ENCODE measurements around the gene CTSD.

The CTSD gene

GRCh38 chr11:1756791-1757771 lies 6.6 kb downstream of the CTSD start:
- DNase-seq (ENCODE audit: low read depth, low spot score), result no peak

GRCh38 chr11:1755692-1756561 lies 7.8 kb downstream of the CTSD start:
- DNase-seq (ENCODE audit: low read depth, low spot score), result no peak

- no peak for DNase-seq (ENCODE audit: low read depth, low spot score)
Measured at GRCh38 chr11:1755344-1755691, 8.4 kb downstream of the CTSD start.

GRCh38 chr11:1754376-1755150 lies 9.2 kb downstream of the CTSD start:
- DNase-seq (ENCODE audit: low read depth, low spot score), result no peak

DNA sequence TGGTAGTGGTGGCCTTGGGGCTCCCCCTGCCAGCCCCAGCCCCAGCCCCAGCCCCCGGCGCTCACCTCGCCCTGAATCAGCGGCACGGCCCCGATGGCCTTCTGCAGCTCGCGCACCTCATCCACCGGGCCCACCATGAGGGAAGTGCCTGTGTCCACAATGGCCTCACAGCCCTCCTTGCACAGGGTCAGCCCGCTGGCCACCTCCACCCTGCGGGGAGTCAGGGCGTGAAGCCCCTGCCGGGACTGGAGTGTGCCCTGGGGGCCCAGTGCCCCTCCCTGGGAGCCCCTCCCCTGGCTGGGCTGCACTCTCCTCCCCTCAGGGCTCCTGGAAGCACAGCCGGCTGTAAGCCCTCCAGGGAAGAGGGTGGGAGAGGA lies 9.8 kb downstream of the CTSD start:
- no peak for DNase-seq (ENCODE audit: low read depth, low spot score)

DNA sequence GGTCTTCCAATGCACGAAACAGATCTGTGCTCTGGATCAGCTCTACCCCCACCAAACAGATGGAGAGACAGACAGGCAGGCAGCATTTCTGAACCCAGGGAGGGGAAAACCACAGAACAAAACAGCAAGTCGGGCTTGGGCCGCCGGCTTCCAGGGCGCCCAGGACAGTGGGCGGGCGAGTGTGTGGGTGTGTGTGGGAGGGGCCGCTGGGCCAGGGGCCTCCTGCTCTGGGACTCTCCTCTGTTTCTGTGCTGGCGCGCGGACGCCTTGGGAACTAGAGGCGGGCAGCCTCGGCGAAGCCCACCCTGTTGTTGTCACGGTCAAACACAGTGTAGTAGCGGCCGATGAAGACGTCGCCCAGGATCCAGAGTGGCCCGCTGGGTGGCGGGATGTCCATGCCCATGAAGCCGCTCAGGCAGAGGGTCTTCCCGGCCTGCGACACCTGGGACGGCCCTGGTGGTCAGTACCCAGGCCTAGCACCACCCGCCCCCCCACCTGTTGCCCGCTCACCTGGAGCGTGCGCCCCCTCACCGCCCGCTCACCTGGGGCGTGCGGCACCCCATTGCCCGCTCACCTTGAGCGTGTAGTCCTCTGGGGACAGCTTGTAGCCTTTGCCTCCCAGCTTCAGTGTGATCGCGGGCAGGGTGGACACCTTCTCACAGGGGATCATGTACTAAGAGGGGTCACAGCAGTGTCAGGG lies 10.3 kb downstream of the CTSD start:
- DNase-seq (ENCODE audit: low read depth, low spot score), result no peak

GRCh38 chr11:1752907-1753228 lies 10.9 kb downstream of the CTSD start:
- DNase-seq (ENCODE audit: low read depth, low spot score), result no peak

DNA sequence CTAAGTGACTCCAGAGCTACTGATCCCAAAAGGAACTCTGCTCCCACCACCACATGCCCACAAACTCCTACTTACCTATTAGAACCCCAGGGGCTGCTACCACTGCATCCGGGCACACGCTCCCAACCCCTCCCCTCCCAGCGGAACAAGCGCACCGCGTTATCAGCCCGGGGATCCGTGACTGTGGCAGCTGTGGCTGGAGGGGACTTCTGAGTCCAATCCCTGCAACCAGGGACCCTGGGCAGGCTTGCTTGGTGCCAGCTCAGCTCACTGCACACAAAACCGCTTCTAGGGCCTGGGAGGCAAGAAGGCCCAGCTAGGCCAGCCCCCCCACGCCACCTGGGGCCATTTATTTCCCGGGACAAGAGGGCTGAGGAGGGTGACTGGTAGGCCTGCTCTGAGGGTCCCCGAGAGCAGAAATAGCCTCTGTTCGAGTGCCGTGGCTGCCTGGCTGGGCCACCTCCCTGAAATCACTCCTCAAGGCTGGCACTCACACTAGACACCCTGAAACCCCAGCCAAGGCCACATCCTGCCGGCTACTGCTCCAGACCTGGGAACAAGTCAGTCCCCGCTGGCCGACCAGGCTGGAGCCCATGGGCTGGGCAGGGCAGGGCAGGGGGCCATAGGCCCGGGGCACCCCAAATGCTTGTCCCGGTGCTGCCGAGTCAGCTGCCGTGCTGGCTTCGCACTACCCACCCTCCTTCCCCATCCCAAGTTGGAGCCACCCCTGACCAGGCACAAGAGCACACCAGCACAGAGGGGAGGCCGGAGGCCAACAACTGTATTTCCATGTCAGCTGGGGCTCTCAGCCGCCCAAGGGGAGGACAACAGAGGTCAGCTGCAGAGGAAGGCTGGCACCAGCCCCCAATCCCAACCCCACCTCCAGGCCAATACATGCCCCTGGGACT lies 11.5 kb downstream of the CTSD start:
- no peak for DNase-seq (ENCODE audit: low read depth, low spot score)

DNA sequence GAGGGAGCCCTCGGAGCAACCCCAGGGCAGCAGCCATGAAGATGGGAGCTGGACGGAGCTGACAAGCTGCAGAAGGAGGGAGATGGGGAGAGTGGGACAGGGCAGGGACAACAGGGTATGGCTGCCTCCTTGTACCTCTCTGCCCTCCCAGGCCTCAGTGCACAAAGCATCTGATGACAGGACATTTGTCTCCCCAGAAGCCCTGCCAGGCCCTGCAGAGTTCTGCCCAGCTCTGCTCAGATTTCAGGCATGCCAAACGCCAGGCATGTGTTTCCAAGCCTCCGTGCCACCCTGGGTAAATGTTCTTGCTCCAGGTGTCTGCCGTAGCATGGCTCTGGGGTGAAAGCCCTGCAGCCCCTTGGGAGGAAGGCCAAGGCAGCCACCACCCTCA lies 12.2 kb downstream of the CTSD start:
- DNase-seq (ENCODE audit: low read depth, low spot score), result no peak

DNA sequence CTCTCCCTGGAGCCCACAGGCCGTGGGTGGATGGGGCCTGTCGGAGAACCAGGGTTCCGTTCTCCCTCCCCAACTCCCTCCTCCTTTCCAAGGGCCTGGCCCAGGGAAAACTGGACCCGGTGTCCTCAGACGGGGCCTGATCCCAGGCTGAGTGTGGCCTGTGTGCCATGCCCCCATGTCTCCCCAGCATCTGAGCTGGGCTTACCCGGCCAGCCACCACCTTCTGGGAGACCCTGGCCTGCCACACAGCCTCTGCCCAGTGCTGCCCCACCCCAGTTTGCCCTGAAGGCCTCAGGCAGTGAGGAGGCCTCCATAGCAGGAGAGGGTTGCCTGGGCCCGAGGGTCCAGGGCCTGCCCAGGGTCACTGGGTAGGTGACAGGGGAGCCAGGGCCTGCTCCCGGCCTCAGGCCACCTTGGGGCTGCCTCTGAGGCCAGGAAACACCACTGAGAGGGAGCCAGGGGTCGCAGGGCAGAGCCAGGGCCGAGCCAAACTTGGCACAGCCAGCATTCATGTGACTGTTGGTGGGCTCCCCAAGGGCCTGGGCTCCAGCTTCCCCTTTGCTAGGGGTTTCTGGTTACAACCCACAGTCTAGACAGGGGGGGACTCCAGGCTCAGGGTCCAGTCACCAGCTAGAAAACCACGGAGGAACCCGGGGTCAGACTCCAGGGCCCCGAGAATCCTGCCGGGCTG lies 12.7 kb downstream of the CTSD start:
- DNase-seq (ENCODE audit: low read depth, low spot score), result no peak

GRCh38 chr11:1750481-1750839 lies 13.3 kb downstream of the CTSD start, which contains the start of gene IFITM10:
Gene IFITM10 (minus strand): TSS chr11:1750595. CDS start chr11:1750442, 153 bp downstream.
- DNase-seq (ENCODE audit: low read depth, low spot score), result no peak

- DNase-seq (ENCODE audit: low read depth, low spot score), result no peak
Measured at GRCh38 chr11:1749395-1750351, 14.1 kb downstream of the CTSD start.

GRCh38 chr11:1748636-1749394 lies 14.9 kb downstream of the CTSD start:
- no peak for DNase-seq (ENCODE audit: low read depth, low spot score)

GRCh38 chr11:1747753-1748635 lies 15.7 kb downstream of the CTSD start:
- no peak for DNase-seq (ENCODE audit: low read depth, low spot score)

DNA sequence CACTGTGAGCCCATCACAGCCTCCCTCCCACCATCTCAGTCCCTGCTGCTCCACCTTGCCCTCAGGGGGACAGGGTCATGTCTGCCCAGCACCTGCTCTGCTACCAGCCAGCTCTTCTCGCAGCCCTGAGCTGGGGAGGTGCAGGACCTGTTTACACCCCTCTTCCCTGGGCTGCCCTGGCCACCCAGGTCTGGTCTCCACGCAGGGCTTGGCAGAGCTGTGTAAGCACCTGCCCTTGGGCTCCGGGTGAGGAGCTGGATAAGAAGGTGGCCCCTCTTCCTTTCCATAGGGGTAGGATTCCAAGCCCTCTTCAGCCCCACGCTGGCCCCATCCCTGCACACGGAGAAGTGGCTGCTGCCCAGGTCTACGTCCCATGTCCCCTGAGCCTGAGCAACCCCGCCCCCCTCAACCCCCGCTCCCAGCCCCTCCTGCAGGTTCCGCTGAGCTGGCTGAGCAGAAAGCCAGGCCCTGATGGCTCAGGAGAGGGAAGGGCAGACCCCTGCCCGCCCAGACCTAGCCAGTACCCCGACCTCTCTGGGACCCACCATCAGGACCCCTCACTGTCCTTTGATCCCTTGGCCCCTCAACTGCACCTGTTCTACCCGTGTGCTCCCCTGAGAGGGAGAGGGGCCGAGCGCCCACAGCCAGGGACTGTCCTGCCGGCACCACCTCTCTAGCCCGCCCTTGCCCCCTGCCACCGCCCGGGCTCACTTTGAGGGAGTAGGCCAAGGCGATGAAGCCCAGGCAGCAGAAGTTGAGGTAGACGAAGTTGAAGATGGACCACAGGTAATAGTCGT lies 16.6 kb downstream of the CTSD start:
- DNase-seq (ENCODE audit: low read depth, low spot score), result no peak

GRCh38 chr11:1746511-1746931 lies 17.2 kb downstream of the CTSD start:
- no peak for DNase-seq (ENCODE audit: low read depth, low spot score)
